ENCODE data around the gene NID1. TPM values are rescaled to one million over a fixed set of nuclear protein-coding genes. Genes with fewer than 3 reads are reported as not detected.
"Not testable (repeated sequence)": the region's sequence is repeated elsewhere in the genome, so short reads cannot be mapped to it uniquely, and the experiment has no call there.

Gene NID1
- total RNA-seq, 6 donors from 2014 or later: 26.8 to 81.1 (median 46.1) TPM

GRCh38 chr1:235971020-235971419, 93.9 kb downstream of the NID1 start:
- ATAC-seq (ENCODE audit: low FRiP score in 2 of 2): no peak
- H3K4me1 ChIP-seq: peaks cover 12 to 19% (median 14%) of the 10 kb centered on the region in 4 donors
- no peaks in the 10 kb centered on the region for H3K27me3 ChIP-seq
- no peak overlapping the region for H3K4me3 ChIP-seq
- DNase-seq: no peak
- no peaks in the 10 kb centered on the region for H3K9me3 ChIP-seq
- TF ChIP-seq POLR2A (IDR thresholded peaks at IDR 0.05): no peak
- no peak for TF ChIP-seq POLR2AphosphoS5 (IDR thresholded peaks at IDR 0.05)
- TF ChIP-seq EP300 (IDR thresholded peaks at IDR 0.05): no peak
- no peak for TF ChIP-seq CTCF (IDR thresholded peaks at IDR 0.05)
- H3K36me3 ChIP-seq: no peaks in the 10 kb centered on the region
- peak overlapping the region in 3 of 4 donors; percentile 22 to 88 (median 86) for H3K27ac ChIP-seq
- 47 to 59% methylated on average over 3 of the region's 3 CpGs for WGBS, 2 donors

DNA sequence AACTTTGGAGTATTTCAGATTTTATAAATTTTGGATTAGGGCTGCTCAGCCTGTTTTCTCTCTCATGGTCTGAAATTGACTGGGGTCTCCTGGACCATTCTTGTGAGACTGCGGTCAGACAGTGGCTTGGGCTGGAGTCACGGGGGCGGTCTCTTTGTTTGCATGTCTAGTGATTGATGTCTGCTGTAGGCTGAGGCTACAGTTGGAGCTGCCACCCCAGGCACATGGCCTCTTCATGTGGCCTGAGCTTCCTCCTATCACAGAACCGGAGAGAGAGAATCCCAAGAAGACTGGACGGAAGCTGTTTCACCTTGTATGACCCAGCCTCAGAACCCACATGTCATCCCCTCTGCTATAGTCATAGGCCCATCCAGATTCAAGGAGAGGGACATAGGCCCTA, 96.1 kb downstream of the NID1 start:
- Histone ChIP-seq H3K4me3 (no peak overlapping the region), H3K27me3 (no peaks in the 10 kb centered on the region), H3K36me3 (no peaks in the 10 kb centered on the region), H3K9me3 (no peaks in the 10 kb centered on the region), H3K27ac (no peak overlapping the region), H3K4me1 (peaks cover 12 to 19% (median 14%) of the 10 kb centered on the region in 4 donors)
- TF ChIP-seq POLR2A (IDR thresholded peaks at IDR 0.05) (no peak), CTCF (IDR thresholded peaks at IDR 0.05) (no peak), EP300 (IDR thresholded peaks at IDR 0.05) (no peak), POLR2AphosphoS5 (IDR thresholded peaks at IDR 0.05) (no peak)
- ATAC-seq (ENCODE audit: low FRiP score in 2 of 2) (no peak), DNase-seq (no peak)
- 80 to 83% methylated on average over 4 to 5 of the region's 5 CpGs for WGBS, 2 donors

- not testable (repeated sequence) for H3K9me3 ChIP-seq; ATAC-seq (ENCODE audit: low FRiP score in 2 of 2); H3K27ac ChIP-seq; H3K4me1 ChIP-seq; DNase-seq; H3K27me3 ChIP-seq; H3K36me3 ChIP-seq; H3K4me3 ChIP-seq
- 37 to 48% methylated on average over 5 of the region's 5 CpGs for WGBS, 2 donors
These were observed 98.8 kb downstream of the NID1 start for GRCh38 chr1:235966134-235966533.

DNA sequence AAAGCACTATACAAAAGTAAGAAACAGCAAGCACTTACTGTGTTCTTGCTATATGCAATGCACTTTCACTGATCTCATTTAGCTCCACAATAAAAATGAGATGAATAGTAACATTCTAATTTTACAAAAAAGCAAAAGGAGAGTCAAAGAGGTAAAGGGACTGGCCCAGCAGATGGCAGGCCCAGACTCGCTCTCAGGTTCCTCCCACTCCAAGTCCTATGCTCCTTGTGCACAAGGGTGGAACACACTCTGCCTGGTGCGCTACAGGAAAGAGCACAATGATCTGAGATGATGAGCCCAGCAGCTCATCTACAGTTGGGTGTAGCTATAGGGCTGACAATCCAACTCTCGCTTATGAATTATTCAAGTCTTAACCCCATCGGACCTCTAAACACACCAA, 104.1 kb downstream of the NID1 start:
- Histone ChIP-seq H3K27me3 (no peaks in the 10 kb centered on the region), H3K4me3 (no peak overlapping the region), H3K9me3 (no peaks in the 10 kb centered on the region), H3K27ac (no peak overlapping the region), H3K4me1 (no peaks in the 10 kb centered on the region), H3K36me3 (no peaks in the 10 kb centered on the region)
- DNase-seq (no peak), ATAC-seq (ENCODE audit: low FRiP score in 2 of 2) (no peak)
- TF ChIP-seq POLR2AphosphoS5 (IDR thresholded peaks at IDR 0.05): no peak
- TF ChIP-seq EP300 (IDR thresholded peaks at IDR 0.05): no peak
- no peak for TF ChIP-seq POLR2A (IDR thresholded peaks at IDR 0.05)
- TF ChIP-seq CTCF (IDR thresholded peaks at IDR 0.05): no peak
- 91 to 93% methylated on average over 4 of the region's 4 CpGs for WGBS, 2 donors

GRCh38 chr1:235958021-235958420, 106.9 kb downstream of the NID1 start:
- DNase-seq (peak in 1 of 2 donors; percentile 47), ATAC-seq (ENCODE audit: low FRiP score in 2 of 2) (no peak)
- Histone ChIP-seq H3K36me3 (no peaks in the 10 kb centered on the region), H3K27ac (no peak overlapping the region), H3K27me3 (no peaks in the 10 kb centered on the region), H3K9me3 (no peaks in the 10 kb centered on the region), H3K4me3 (no peak overlapping the region), H3K4me1 (peaks cover 5 to 20% (median 13%) of the 10 kb centered on the region in 4 donors)
- no peak for TF ChIP-seq POLR2AphosphoS5 (IDR thresholded peaks at IDR 0.05)
- no peak for TF ChIP-seq POLR2A (IDR thresholded peaks at IDR 0.05)
- no peak for TF ChIP-seq EP300 (IDR thresholded peaks at IDR 0.05)
- WGBS, 2 donors: 90 to 92% methylated on average over 12 of the region's 12 CpGs

GRCh38 chr1:235955777-235956176, 109.1 kb downstream of the NID1 start:
- peaks cover 7 to 26% (median 15%) of the 10 kb centered on the region in 4 donors for H3K4me1 ChIP-seq
- DNase-seq (no peak), ATAC-seq (ENCODE audit: low FRiP score in 2 of 2) (no peak)
- H3K27me3 ChIP-seq: no peaks in the 10 kb centered on the region
- no peak overlapping the region for H3K4me3 ChIP-seq
- WGBS, 2 donors: 66 to 72% methylated on average over 4 of the region's 4 CpGs
- TF ChIP-seq POLR2AphosphoS5 (IDR thresholded peaks at IDR 0.05): no peak
- no peak for TF ChIP-seq CTCF (IDR thresholded peaks at IDR 0.05)
- TF ChIP-seq EP300 (IDR thresholded peaks at IDR 0.05): no peak
- no peak for TF ChIP-seq POLR2A (IDR thresholded peaks at IDR 0.05)
- H3K36me3 ChIP-seq: no peaks in the 10 kb centered on the region
- H3K27ac ChIP-seq: peak overlapping the region in 1 of 4 donors; percentile 67
- no peaks in the 10 kb centered on the region for H3K9me3 ChIP-seq

Data from upper lobe of left lung (tissue), 6 donors.